Activated CD4-positive, alpha-beta T cell treated with anti-CD3 and anti-CD28 coated beads for 36 hours (primary cell): Measurements from ENCODE around the gene SEMA4C. TPM values are rescaled to one million over a fixed set of nuclear protein-coding genes. Genes with fewer than 3 reads are reported as not detected.

Experiments used
- ATAC-seq: fragments of 200-7000 bp; cut with Tn5 transposase; one replicate; pipeline ENCODE4 v1.10.0; 2021; ENCODE audit warnings: mild to moderate bottlenecking, moderate library complexity
- CTCF ChIA-PET: fragments of 350-600 bp; sonication (Branson Sonifier 250); formaldehyde crosslinking; loops from one replicate; lab custom pipeline; 2021; ENCODE audit warnings: antibody characterized with exemption; lab: Charles Lee
- POLR2A ChIA-PET: fragments of 350-600 bp; sonication (Branson Sonifier 250); formaldehyde crosslinking; loops from one replicate; lab custom pipeline; 2021; ENCODE audit warnings: antibody characterized with exemption, inconsistent platforms; lab: Charles Lee
- DNase-seq: peaks from one replicate; pipeline ENCODE4 v3.0.0-alpha.2; 2020
- H3K27ac Mint-ChIP-seq: one replicate; pipeline ENCODE4 v1.8.0; 2021; ENCODE audit warnings: mixed read lengths
- H3K27me3 Mint-ChIP-seq: one replicate; pipeline ENCODE4 v1.8.0; 2021; ENCODE audit warnings: mixed read lengths
- H3K36me3 Mint-ChIP-seq: one replicate; pipeline ENCODE4 v1.8.0; 2021; ENCODE audit warnings: low read depth, mixed read lengths
- H3K4me1 Mint-ChIP-seq: one replicate; pipeline ENCODE4 v1.8.0; 2021; ENCODE audit warnings: mixed read lengths
- H3K4me3 Mint-ChIP-seq: one replicate; pipeline ENCODE4 v1.8.0; 2021; ENCODE audit warnings: mild to moderate bottlenecking, moderate library complexity, mixed read lengths
- H3K9me3 Mint-ChIP-seq: one replicate; pipeline ENCODE4 v1.8.0; 2021; ENCODE audit warnings: low read depth, mixed read lengths
- intact Hi-C, 2 experiments: fragments of 100-400 bp; cut with DNase I in 1 of 2; cut with micrococcal nuclease in 1 of 2; formaldehyde crosslinking; loops; one replicate each; pipeline versions ENCODE4 v1.14.2 to v1.15.1; 2022 to 2024; cut with DNase I, micrococcal nuclease
- total RNA-seq, 2 experiments: library from RNA; stranded (reverse); gene quantifications; one replicate each; pipeline ENCODE4 v1.2.3, GENCODE V29; 2021

Gene SEMA4C
- total RNA-seq, 2 experiments from 2014 or later, result 7.5 to 9.6 TPM

DNA sequence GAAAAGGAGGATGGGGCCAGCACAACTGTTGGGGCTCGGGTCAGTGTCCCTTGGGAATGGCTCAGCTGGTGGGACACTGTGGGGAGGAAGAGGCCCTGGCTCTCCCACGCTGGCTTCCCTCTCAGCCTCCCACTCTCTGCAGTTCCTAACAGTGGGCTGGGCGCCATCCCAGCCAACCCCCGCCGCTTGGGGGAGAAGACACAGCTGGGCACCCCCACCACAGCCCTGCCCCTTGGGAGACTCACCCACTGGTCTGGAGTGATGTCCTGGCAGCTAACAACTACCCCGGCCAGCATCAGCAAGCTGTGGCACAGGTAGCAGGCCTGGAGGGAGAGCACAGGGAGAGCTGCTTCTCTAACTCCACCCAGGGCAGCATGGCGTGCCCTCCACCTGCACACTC lies 8.3 kb upstream of the SEMA4C start:
- intact Hi-C loops, result no loop called here
- POLR2A ChIA-PET, result no interaction called here
- DNase-seq (no peak), ATAC-seq (no peak)
- Mint-ChIP-seq H3K36me3 (no peaks in the 10 kb centered on the region), H3K9me3 (no peaks in the 10 kb centered on the region), H3K4me1 (peaks cover 20% of the 10 kb centered on the region), H3K27ac (no peak overlapping the region), H3K27me3 (no peaks in the 10 kb centered on the region), H3K4me3 (no peak overlapping the region)
- CTCF ChIA-PET, result no interaction called here

DNA sequence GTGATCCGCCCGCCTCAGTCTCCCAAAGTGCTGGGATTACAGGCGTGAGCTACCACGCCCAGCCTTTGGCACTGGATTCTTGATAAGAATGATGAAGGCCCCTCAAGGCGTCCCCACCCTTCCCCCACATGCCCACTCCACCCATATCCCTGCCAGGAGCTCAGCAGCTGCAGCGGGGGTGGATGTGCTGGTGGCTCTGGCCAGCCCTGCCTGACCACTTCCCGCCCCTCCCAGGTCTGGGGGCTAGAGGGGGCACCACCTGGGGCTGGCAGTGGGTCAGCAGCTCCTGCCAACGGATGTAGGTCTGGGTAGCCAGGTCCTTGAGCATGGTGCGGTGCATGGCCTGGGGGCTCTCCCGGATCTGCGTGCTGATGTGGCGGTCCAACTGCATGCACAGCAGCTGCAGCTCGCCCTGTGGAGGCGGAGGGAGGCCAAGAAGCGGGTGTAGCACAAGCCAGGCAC lies 7.8 kb upstream of the SEMA4C start:
- CTCF ChIA-PET, result no interaction called here
- H3K4me1 Mint-ChIP-seq, result peaks cover 25% of the 10 kb centered on the region
- ATAC-seq (no peak), DNase-seq (no peak)
- H3K27ac Mint-ChIP-seq, result no peak overlapping the region
- H3K9me3 Mint-ChIP-seq, result no peaks in the 10 kb centered on the region
- no peaks in the 10 kb centered on the region for H3K36me3 Mint-ChIP-seq
- no peaks in the 10 kb centered on the region for H3K27me3 Mint-ChIP-seq
- POLR2A ChIA-PET, result interaction anchor here (0.7 kb wide), 1 partner anchor 95 kb away, joined by 4 read pairs; no protein-coding TSS in a partner anchor
- intact Hi-C loops, result no loop called here
- no peak overlapping the region for H3K4me3 Mint-ChIP-seq

DNA sequence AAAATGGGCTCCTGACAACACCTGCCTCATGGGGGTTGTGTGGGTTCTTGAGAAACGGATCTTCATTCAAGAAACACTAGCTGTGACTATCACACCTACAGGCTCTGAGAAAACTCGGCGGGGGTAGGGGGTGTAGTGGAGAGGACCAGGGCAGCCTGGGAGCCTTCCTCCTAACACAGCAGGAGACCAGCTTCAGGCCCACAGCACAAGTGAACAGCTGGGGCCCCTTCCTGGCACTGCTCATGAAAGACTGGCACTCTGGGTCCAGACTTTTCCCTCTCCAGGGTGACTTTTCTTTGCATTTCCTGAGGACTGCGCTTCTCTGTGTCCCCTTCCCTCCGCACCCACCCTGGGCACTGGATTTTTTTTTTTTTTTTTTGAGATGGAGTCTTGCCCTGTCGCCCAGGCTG lies 7.2 kb upstream of the SEMA4C start:
- no peak overlapping the region for H3K4me3 Mint-ChIP-seq
- ATAC-seq, result no peak
- H3K4me1 Mint-ChIP-seq, result peaks cover 31% of the 10 kb centered on the region
- no peaks in the 10 kb centered on the region for H3K9me3 Mint-ChIP-seq
- ChIA-PET POLR2A (interaction anchor here (0.7 kb wide), 1 partner anchor 95 kb away, joined by 4 read pairs; no protein-coding TSS in a partner anchor), CTCF (interaction anchor here (0.7 kb wide), 1 partner anchor 19 kb away, joined by 3 read pairs; the partner anchor contains the start of gene ANKRD39)
- H3K27me3 Mint-ChIP-seq, result no peaks in the 10 kb centered on the region
- intact Hi-C loops, result no loop called here
- no peaks in the 10 kb centered on the region for H3K36me3 Mint-ChIP-seq
- H3K27ac Mint-ChIP-seq, result no peak overlapping the region
- no peak for DNase-seq

DNA sequence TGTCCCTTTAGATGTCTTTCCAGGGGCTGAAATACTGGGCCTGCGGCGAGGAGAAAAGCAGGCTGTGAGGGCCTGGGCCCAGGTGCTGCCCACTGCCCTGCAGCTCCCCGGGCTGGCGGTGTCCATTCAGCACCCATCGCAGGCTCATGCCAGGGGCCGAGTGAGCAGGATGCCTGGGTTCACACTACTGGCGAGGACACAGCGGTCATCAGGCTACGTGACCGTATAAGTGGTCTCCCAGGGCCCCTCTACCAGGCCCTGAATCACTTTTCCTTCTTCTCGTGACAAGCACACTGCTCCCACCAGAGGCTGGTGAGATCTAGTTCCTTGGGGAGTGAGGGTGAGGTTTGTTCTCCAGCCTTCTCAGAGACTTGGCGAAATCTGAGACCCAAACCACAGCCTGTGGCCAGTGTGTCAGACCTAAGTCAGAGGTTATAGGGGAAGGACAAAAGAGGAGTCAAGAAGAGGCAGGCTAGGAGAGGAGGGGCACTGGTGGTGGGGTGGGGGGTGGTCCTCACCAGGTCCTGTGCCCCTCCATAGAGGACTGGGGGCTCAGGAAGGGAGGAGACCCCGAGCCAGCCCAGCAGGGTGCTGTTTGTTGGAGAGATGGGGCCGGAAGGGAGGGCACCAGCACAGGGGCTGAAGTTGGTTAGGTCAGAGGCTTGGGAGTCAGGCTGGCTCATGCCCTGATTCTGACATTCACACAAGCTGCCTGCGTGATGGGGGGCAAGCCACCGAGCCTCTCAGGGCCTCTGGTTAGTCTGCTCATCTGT lies 6.6 kb upstream of the SEMA4C start:
- intact Hi-C loops, result no loop called here
- H3K4me3 Mint-ChIP-seq, result no peak overlapping the region
- no peak overlapping the region for H3K27ac Mint-ChIP-seq
- no peak for DNase-seq
- ChIA-PET POLR2A (no interaction called here), CTCF (interaction anchor here (0.7 to 0.8 kb wide), 2 partner anchors 18 to 86 kb away, joined by 3 read pairs; partner anchors contain the start of gene ANKRD39)
- no peaks in the 10 kb centered on the region for H3K9me3 Mint-ChIP-seq
- no peaks in the 10 kb centered on the region for H3K36me3 Mint-ChIP-seq
- ATAC-seq, result no peak
- H3K4me1 Mint-ChIP-seq, result peaks cover 31% of the 10 kb centered on the region
- H3K27me3 Mint-ChIP-seq, result no peaks in the 10 kb centered on the region

DNA sequence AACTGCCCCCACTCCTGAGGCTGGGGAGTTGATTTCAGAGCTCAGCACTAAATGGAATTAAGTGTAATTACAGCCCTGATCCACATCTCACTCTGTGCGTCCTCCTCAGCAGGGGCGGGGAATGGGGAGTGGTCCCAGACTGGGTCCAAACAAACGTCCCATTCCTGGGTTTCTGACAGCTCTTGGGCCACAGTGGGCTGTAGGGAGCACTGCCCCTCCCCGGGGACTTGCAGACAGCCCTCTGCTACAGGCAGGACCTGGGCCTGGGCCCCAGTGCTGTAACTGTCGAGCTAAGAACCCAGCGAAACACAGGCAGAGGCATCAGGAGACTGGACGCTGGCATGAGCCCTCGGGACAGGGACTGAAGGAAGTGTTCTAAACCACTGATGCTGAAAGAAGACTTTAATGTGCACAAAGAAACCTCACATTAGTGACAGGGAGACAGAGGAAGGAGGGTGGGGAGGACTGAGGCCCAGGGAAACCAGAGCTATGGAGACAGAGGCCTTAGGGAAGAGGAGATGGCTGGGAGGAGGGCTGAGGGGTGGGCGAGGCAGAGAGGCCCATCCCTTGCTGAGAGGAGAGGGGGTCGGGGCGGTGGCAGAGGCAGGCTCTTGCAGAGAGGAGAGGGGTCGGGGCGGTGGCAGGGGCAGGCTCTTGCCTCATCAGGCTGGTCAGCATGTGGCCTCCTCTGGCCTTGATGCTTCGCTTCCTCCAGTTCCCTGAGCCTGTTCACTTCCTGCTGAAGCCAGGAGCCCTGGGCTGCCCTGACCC lies 5.8 kb upstream of the SEMA4C start:
- Mint-ChIP-seq H3K27me3 (peaks cover 4% of the 10 kb centered on the region), H3K4me1 (peaks cover 35% of the 10 kb centered on the region), H3K4me3 (no peak overlapping the region), H3K9me3 (no peaks in the 10 kb centered on the region), H3K27ac (no peak overlapping the region), H3K36me3 (no peaks in the 10 kb centered on the region)
- ATAC-seq (no peak), DNase-seq (no peak)
- POLR2A ChIA-PET, result no interaction called here
- intact Hi-C loops, result no loop called here
- CTCF ChIA-PET, result interaction anchor here (0.8 to 1.4 kb wide), 4 partner anchors 18 to 87 kb away, joined by 3 to 6 read pairs (median 4); partner anchors contain the start of gene ANKRD39

DNA sequence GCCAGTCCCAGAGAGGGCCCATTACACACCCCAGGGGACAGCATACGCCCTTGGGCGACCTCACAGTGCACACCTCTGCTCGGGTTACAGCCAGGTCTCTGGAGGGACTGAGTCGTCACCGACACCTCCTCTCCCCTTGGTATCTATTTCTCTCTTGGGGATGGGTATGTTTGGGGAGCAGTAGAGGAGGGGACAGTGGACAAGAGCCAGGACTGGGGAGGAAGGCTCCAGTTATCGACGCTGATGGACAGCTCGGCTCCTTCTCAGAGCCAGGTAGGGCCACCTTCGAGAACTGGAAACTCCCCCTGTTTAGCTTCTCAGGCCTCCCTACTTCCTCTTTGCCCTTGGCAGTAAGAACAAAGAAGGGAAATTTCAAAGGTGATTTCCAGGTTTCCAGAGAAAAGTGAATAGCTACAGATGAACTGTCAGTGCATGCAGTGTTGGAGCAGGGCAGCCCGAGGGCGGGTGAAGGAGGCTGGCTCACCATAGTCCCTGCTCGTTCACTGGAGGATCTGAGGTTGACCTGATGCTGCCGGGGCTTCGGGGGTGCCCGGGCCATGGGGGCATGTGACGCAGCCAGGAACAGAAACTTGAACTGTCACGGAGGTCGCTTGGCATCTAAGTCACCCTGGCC lies 4.4 kb upstream of the SEMA4C start:
- peaks cover 6% of the 10 kb centered on the region for H3K27me3 Mint-ChIP-seq
- H3K4me3 Mint-ChIP-seq, result no peak overlapping the region
- H3K36me3 Mint-ChIP-seq, result no peaks in the 10 kb centered on the region
- peak overlapping the region; percentile 63 for H3K27ac Mint-ChIP-seq
- DNase-seq, result peak; percentile 54
- ChIA-PET CTCF (interaction anchor here (0.6 to 1.4 kb wide), 8 partner anchors 17 to 76 kb away, joined by 3 to 6 read pairs (median 4); partner anchors contain the start of gene ANKRD39), POLR2A (no interaction called here)
- intact Hi-C loops, result loop anchor here in 1 of 2 experiments (5.0 kb wide), 2 partner anchors 38 to 78 kb away; no protein-coding TSS in a partner anchor
- H3K4me1 Mint-ChIP-seq, result peaks cover 40% of the 10 kb centered on the region
- no peaks in the 10 kb centered on the region for H3K9me3 Mint-ChIP-seq
- ATAC-seq, result peak; percentile 59

DNA sequence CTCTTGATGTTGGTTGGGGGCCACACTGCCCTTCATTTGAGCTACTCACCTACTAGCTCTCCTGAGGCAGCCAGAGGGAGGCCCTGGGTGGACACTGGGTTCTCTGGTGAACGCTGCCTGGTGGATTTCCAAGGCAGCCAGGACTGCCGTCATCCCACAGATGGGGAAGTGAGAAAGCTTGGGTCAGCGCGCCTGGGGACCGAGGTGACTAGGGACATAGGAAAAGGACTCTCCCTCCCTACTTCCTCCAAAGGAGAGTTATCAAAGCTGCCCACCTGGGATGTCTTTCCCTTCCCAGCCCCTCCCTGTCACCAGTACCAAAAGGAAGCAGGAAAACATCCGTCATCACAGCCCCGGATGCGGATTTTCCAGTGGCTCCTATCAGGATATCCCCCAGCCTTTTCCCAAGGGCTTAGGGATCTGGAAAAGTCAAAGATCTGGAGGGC lies 3.8 kb upstream of the SEMA4C start:
- peaks cover 6% of the 10 kb centered on the region for H3K27me3 Mint-ChIP-seq
- peak overlapping the region; percentile 63 for H3K27ac Mint-ChIP-seq
- ATAC-seq (no peak), DNase-seq (no peak)
- H3K4me1 Mint-ChIP-seq, result peaks cover 40% of the 10 kb centered on the region
- no peaks in the 10 kb centered on the region for H3K9me3 Mint-ChIP-seq
- H3K4me3 Mint-ChIP-seq, result no peak overlapping the region
- CTCF ChIA-PET, result interaction anchor here (0.6 to 1.3 kb wide), 5 partner anchors 18 to 77 kb away, joined by 3 to 5 read pairs (median 3); no protein-coding TSS in a partner anchor
- POLR2A ChIA-PET, result no interaction called here
- intact Hi-C loops, result loop anchor here in 1 of 2 experiments (5.0 kb wide), 2 partner anchors 39 to 79 kb away; no protein-coding TSS in a partner anchor
- H3K36me3 Mint-ChIP-seq, result no peaks in the 10 kb centered on the region

DNA sequence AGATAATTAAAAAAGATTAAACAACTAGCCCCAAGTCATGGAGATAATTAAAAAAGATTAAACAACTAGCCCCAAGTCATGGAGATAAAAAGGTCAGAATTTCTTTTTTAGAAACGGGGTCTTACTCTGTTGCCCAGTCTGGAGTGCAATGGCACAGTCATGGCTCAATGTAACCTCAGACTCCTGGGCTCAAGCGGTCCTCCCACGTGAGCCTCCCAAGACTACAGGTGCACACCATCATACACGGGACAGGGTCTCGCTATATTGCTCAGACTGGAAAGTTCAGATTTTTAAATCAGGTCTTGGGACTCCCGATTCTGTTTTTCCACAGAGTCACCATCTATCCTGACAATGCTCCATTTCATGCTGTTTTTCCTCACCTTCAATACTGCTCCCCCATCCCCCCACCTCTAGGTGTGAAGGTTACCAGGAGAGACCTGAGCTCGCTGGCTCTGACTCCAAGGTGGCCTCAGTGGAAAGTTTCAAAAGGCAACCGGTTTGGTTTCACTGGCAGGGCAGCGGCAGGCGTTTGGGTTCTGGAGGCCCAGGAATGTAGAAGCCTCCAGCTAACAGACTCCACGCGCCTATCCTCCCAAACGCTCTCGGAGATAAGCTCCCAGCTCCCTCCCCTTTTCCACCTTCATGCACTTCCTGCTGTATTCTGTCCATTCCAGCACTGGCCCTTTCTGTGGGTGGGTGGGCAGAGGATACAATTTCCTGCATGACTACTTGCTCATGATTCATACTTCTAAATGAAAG lies 2.9 kb upstream of the SEMA4C start:
- no peak overlapping the region for H3K4me3 Mint-ChIP-seq
- peaks cover 44% of the 10 kb centered on the region for H3K4me1 Mint-ChIP-seq
- ChIA-PET POLR2A (no interaction called here), CTCF (interaction anchor here (2.2 kb wide), 1 partner anchor 14 kb away, joined by 9 read pairs; the partner anchor contains the start of gene ANKRD39)
- peaks cover 6% of the 10 kb centered on the region for H3K27me3 Mint-ChIP-seq
- intact Hi-C loops, result loop anchor here in 1 of 2 experiments (5.0 kb wide), 2 partner anchors 40 to 80 kb away; no protein-coding TSS in a partner anchor
- no peak overlapping the region for H3K27ac Mint-ChIP-seq
- no peaks in the 10 kb centered on the region for H3K36me3 Mint-ChIP-seq
- no peak for DNase-seq
- H3K9me3 Mint-ChIP-seq, result no peaks in the 10 kb centered on the region
- no peak for ATAC-seq

DNA sequence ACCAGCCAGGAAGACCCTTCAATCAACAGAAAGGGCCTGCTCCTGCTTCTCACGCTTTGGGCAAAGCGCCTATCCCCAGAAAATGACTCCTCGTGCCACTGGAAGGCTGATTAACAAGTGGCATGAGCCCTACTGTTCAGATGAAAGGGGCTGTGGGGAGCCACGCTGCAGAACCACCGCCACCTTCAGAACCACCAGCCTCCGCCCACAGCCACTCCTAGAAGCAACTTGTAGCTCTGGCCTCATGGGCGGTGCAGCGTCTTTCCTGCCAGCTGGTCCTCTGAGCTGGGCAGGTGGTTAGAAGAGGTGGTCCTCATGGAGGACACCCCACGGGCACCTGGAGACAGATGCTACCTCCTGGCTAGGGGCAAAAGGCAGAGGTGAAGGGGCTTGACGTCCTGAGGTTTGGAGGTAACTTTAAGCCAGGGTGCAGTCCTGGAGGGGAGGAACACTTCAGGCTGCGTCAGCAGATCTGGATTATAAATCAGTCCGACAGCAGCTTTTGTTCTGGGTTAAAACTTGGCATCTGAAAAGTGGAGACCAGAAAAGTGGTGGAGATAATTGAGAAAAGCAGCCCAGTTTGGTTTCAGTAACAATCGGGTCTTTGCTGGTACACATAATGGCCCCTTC lies 861 bp upstream of the SEMA4C start:
- Mint-ChIP-seq H3K27ac (peak overlapping the region; percentile 47), H3K36me3 (peaks cover 2% of the 10 kb centered on the region), H3K4me1 (peaks cover 55% of the 10 kb centered on the region), H3K27me3 (peaks cover 6% of the 10 kb centered on the region), H3K4me3 (peak overlapping the region; percentile 63), H3K9me3 (no peaks in the 10 kb centered on the region)
- DNase-seq, result peak; percentile 68
- intact Hi-C loops, result loop anchor here in 1 of 2 experiments (5.0 kb wide), 2 partner anchors 42 to 82 kb away; no protein-coding TSS in a partner anchor
- CTCF ChIA-PET, result interaction anchor here (0.5 to 1.7 kb wide), 8 partner anchors 10 to 242 kb away, joined by 3 to 6 read pairs (median 4); no protein-coding TSS in a partner anchor
- POLR2A ChIA-PET, result interaction anchor here (0.6 to 0.9 kb wide), 2 partner anchors 84 to 85 kb away, joined by 4 read pairs; no protein-coding TSS in a partner anchor
- ATAC-seq, result peak; percentile 20
